GM21723 (cell line): ENCODE results near the gene GNB2.
A peak's percentile ranks its signal among the peaks of the same experiment; 100 is the strongest.

ENCODE experiments used
- ATAC-seq: cut with Tn5 transposase; IDR thresholded peaks from one replicate; pipeline ENCODE4 v1.9.1; 2021; ENCODE audit warnings: mild to moderate bottlenecking, moderate library complexity; ENCODE audit not compliant: unreplicated experiment

The GNB2 gene

DNA sequence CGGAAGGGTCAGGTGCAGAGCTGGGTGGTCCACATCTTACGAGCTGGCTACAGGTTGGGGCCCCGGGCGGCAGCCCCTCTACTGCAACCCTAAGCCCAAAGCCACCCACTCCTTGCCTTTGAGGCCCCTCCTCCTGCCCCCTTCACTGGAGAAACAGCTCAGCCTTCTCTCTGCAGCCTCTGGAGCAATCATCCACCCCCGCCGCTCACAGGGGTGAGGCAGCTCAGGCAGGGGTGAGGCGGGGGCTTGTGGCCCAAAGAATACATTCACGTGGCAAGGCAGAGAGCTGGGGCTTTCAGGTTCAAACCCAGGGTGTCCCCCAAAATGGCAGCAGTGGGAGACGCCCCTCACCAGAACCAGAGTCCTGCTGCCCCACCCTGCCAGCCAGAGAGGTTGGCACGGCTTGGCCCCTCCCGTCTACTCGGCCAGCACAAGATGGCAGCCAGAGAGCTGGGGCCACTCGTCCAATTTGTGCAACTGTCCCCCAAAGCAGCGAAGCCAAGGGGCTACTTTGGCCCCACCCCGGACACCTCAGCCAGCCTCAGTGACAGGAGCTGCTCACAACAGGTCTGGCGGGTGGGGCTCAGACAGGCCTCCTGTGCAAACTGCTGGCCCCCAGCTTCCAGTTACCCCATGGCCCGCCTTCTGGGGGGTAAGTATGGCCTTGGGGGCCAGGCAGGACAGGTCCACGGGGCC, 7.2 kb downstream of the GNB2 start:
- ATAC-seq, result no peak

- no peak for ATAC-seq
These were observed 8.1 kb downstream of the GNB2 start for GRCh38 chr7:100681491-100682227.

DNA sequence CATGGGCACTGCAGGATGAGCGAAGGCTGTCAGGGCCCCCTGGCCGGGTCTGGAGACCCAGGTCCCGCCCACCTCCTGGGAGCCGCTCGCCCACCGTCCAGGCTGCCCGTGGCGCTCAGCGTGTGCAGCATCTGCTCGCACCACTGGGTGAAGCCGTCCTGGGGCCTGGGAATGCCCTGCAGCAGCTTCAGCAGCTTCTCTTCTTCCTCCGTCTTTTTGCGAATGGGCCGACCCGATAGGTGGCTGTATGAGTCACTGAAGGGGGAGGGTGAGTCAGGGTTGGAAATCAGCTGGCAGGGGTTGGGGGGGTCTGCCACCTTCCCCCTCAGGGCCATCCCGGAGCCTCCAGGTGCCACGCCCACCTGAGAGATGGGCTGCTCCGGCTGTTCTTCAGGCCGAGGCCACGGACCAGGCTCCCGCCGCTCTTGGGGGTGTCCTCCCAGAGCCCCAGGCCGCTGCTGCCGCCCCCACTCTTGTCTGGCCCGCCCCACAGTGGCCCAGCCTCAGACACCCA, 8.7 kb downstream of the GNB2 start:
- ATAC-seq, result no peak

GRCh38 chr7:100682991-100683658, 9.6 kb downstream of the GNB2 start:
- ATAC-seq, result no peak

DNA sequence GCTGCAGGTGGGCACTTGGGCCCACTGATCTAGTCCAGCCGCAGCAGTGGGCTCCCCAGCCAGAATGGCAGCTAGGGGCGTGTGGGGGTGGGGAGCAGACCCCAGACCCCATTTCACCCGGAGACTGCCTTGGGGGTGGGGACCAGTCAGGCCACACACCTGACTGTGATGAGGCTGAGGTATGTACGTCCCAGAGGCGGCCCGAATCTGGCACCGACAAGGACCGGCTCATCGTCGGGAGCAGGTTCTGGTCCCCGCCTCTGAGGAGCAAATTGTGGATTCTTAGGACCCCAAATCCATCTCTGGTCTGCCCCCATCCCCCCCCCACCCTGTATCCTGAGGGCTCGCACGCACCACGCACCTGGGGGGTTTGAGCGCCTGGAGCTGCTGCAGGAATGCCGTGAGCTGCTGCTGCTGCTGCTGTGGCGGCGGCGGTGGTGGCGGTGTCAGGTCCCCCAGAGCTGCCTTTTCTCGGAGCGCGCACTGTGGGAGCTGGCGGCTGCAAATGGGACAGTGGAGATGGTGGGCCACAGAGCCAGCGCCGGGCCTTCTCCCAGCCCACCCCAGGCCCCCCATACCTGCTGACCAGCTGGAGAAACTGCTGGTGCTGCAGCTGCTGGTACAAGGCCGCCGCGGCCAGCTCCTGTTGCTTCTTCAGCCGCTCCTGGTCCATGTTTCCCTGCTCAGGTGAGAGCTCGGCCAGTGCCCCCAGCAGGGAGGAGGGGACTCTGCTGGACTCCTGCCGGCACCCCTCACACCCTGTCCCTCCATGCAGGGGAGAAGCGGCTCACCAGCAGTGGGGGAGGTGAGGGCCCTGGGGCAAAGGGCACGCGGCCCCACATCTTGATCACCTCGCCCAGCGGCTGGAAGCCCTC, 10.4 kb downstream of the GNB2 start:
- no peak for ATAC-seq

- ATAC-seq, result no peak
These were observed 11.0 kb downstream of the GNB2 start for GRCh38 chr7:100684534-100685042.

- no peak for ATAC-seq
These were observed 11.6 kb downstream of the GNB2 start for GRCh38 chr7:100685049-100685605.

GRCh38 chr7:100685631-100686145, 12.1 kb downstream of the GNB2 start:
- ATAC-seq, result no peak

- no peak for ATAC-seq
These were observed 12.8 kb downstream of the GNB2 start for GRCh38 chr7:100686201-100686821.

DNA sequence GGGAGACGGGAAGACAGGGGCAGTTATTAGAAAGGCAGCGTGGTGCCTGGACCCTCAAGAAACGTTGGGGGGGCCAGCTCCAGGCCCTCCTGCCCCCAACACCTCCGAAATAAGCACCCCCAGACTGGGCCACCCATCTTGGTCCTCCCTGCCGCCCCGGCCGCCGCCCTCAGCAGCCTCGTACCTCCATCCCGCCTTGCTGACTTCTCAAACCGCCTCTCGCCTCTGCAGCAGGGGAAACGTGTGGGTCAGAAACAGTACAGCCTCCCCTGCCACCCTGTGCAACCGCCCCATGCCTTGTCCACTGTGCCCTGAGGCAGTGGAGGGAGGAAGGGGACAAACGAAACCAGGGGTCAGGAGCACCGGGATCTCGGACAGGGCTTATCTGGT, 13.3 kb downstream of the GNB2 start:
- ATAC-seq, result no peak

GRCh38 chr7:100687261-100687660, 13.7 kb downstream of the GNB2 start:
- no peak for ATAC-seq

- no peak for ATAC-seq
These were observed 14.3 kb downstream of the GNB2 start for GRCh38 chr7:100687751-100688300.

DNA sequence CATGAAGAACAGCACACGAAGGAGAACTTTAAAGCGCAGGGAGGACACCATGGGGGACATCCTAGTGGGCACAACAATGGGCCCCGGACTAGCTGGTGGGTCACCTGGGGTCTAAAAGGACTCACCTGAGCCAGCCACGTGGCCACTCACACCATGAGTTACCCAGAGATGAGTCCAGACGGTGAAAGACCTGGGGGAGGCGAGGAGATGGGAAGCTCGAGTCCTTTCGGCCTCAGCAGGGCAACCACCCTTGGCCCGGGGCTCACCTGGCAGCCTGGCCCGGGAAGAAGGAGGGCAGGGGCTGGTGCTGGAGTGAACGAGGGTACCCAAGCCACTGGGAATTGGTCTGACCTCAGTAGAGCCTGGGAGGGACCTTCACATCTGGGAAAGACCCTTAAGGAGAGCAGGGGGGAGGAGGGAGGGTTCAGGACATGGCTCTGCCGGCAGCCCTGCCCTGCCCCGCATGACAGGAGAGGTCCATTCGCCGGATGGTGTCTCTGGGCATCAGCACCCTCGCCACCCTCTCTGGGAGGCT, 14.9 kb downstream of the GNB2 start:
- no peak for ATAC-seq

- no peak for ATAC-seq
These were observed 15.9 kb downstream of the GNB2 start for GRCh38 chr7:100689230-100690135.

- ATAC-seq, result peak; percentile 37
These were observed 18.4 kb downstream of the GNB2 start for GRCh38 chr7:100691676-100692577.

- no peak for ATAC-seq
These were observed 19.0 kb downstream of the GNB2 start for GRCh38 chr7:100692578-100692961.
